ENCODE data around the gene CINP. TPM values are rescaled to one million over a fixed set of nuclear protein-coding genes. Genes with fewer than 3 reads are reported as not detected.
"Not testable (repeated sequence)": the region's sequence is repeated elsewhere in the genome, so short reads cannot be mapped to it uniquely, and the experiment has no call there.

Gene CINP
- total and polyA plus RNA-seq, 4 experiments from 2014 or later, result 31.3 to 37.7 (median 31.9) TPM

- Histone ChIP-seq H3K4me1 (ENCODE audit: insufficient read depth, low read length) (peaks cover 8% of the 10 kb centered on the region), H3K27ac (ENCODE audit: low read depth, low read length) (no peak overlapping the region), H3K27me3 (ENCODE audit: insufficient read depth, low read length) (no peaks in the 10 kb centered on the region), H3K36me3 (ENCODE audit: insufficient read depth, low read length) (peaks cover 31% of the 10 kb centered on the region), H3K4me3 (ENCODE audit: low read length in 2 of 2) (no peak overlapping the region), H3K9me3 (ENCODE audit: control insufficient read depth in 1 of 2, low read length in 2 of 2) (no peaks in the 10 kb centered on the region)
- no peak overlapping the region for H3K4me3 Mint-ChIP-seq
- POLR2A ChIA-PET (ENCODE audit: partially characterized antibody), result interaction anchor here (1.1 kb wide), 1 partner anchor 37 kb away, joined by 3 read pairs; the partner anchor contains the start of gene ZNF839
- H3K36me3 Mint-ChIP-seq, result peaks cover 33 to 53% of the 10 kb centered on the region in 2 donors
- no peaks in the 10 kb centered on the region for H3K9me3 Mint-ChIP-seq
- DNase-seq, result no peak
- H3K4me1 Mint-ChIP-seq, result peaks cover 6 to 27% (median 10%) of the 10 kb centered on the region in 4 donors
- intact Hi-C loops (cut with micrococcal nuclease), result no loop called here
- CTCF ChIA-PET (ENCODE audit: partially characterized antibody), result no interaction called here
- no peaks in the 10 kb centered on the region for H3K27me3 Mint-ChIP-seq
- H3K27ac Mint-ChIP-seq, result no peak overlapping the region
Measured at GRCh38 chr14:102356280-102356679, 6.4 kb downstream of the CINP start.

- H3K4me1 Mint-ChIP-seq, result peaks cover 0 to 11% (median under 1%) of the 10 kb centered on the region in 4 donors
- ChIA-PET POLR2A (ENCODE audit: partially characterized antibody) (interaction anchor here (2.2 kb wide), 1 partner anchor 9 kb away, joined by 7 read pairs; the partner anchor contains the start of genes CINP and TECPR2), CTCF (ENCODE audit: partially characterized antibody) (no interaction called here)
- Histone ChIP-seq H3K36me3 (ENCODE audit: insufficient read depth, low read length) (peaks cover 44% of the 10 kb centered on the region), H3K27ac (ENCODE audit: low read depth, low read length) (no peak overlapping the region), H3K27me3 (ENCODE audit: insufficient read depth, low read length) (no peaks in the 10 kb centered on the region), H3K4me1 (ENCODE audit: insufficient read depth, low read length) (no peaks in the 10 kb centered on the region), H3K4me3 (ENCODE audit: low read length in 2 of 2) (no peak overlapping the region), H3K9me3 (ENCODE audit: control insufficient read depth in 1 of 2, low read length in 2 of 2) (no peaks in the 10 kb centered on the region)
- H3K9me3 Mint-ChIP-seq, result no peaks in the 10 kb centered on the region
- H3K4me3 Mint-ChIP-seq, result no peak overlapping the region
- DNase-seq, result no peak
- no peaks in the 10 kb centered on the region for H3K27me3 Mint-ChIP-seq
- intact Hi-C loops (cut with micrococcal nuclease), result no loop called here
- H3K27ac Mint-ChIP-seq, result no peak overlapping the region
- peaks cover 42 to 60% of the 10 kb centered on the region in 2 donors for H3K36me3 Mint-ChIP-seq
Measured at GRCh38 chr14:102353126-102353619, 9.5 kb downstream of the CINP start.

GRCh38 chr14:102352213-102352612 lies 10.5 kb downstream of the CINP start:
- Mint-ChIP-seq H3K4me3 (peak overlapping the region in 1 of 8 donors; percentile 1), H3K4me1 (peaks cover 0 to 3% (median under 1%) of the 10 kb centered on the region in 4 donors), H3K9me3 (no peaks in the 10 kb centered on the region), H3K27me3 (no peaks in the 10 kb centered on the region), H3K36me3 (peaks cover 44 to 58% of the 10 kb centered on the region in 2 donors), H3K27ac (peak overlapping the region in 2 of 7 donors; percentile 30 to 77)
- H3K4me1 ChIP-seq (ENCODE audit: insufficient read depth, low read length), result no peaks in the 10 kb centered on the region
- H3K36me3 ChIP-seq (ENCODE audit: insufficient read depth, low read length), result peaks cover 49% of the 10 kb centered on the region
- H3K4me3 ChIP-seq (ENCODE audit: low read length in 2 of 2), result no peak overlapping the region
- no peaks in the 10 kb centered on the region for H3K27me3 ChIP-seq (ENCODE audit: insufficient read depth, low read length)
- ChIA-PET CTCF (ENCODE audit: partially characterized antibody) (no interaction called here), POLR2A (ENCODE audit: partially characterized antibody) (interaction anchor here (2.2 kb wide), 1 partner anchor 10 kb away, joined by 7 read pairs; the partner anchor contains the start of genes CINP and TECPR2)
- DNase-seq, result no peak
- no peaks in the 10 kb centered on the region for H3K9me3 ChIP-seq (ENCODE audit: control insufficient read depth in 1 of 2, low read length in 2 of 2)
- H3K27ac ChIP-seq (ENCODE audit: low read depth, low read length), result no peak overlapping the region
- intact Hi-C loops (cut with micrococcal nuclease), result no loop called here

GRCh38 chr14:102351593-102351992 lies 11.1 kb downstream of the CINP start:
- H3K27me3 Mint-ChIP-seq; H3K9me3 Mint-ChIP-seq; H3K4me1 Mint-ChIP-seq; H3K27ac Mint-ChIP-seq; H3K4me3 ChIP-seq (ENCODE audit: low read length in 2 of 2); intact Hi-C loops (cut with micrococcal nuclease); H3K4me3 Mint-ChIP-seq; H3K27ac ChIP-seq (ENCODE audit: low read depth, low read length); H3K27me3 ChIP-seq (ENCODE audit: insufficient read depth, low read length); H3K4me1 ChIP-seq (ENCODE audit: insufficient read depth, low read length); H3K9me3 ChIP-seq (ENCODE audit: control insufficient read depth in 1 of 2, low read length in 2 of 2); CTCF ChIA-PET (ENCODE audit: partially characterized antibody); DNase-seq: not testable (repeated sequence)
- POLR2A ChIA-PET (ENCODE audit: partially characterized antibody), result interaction anchor here (2.2 kb wide), 1 partner anchor 11 kb away, joined by 7 read pairs; the partner anchor contains the start of genes CINP and TECPR2
- H3K36me3 Mint-ChIP-seq, result peaks cover 45 to 58% of the 10 kb centered on the region in 2 donors
- H3K36me3 ChIP-seq (ENCODE audit: insufficient read depth, low read length), result peaks cover 46% of the 10 kb centered on the region

GRCh38 chr14:102351023-102351422 lies 11.7 kb downstream of the CINP start:
- peaks cover 40% of the 10 kb centered on the region for H3K36me3 ChIP-seq (ENCODE audit: insufficient read depth, low read length)
- POLR2A ChIA-PET (ENCODE audit: partially characterized antibody), result interaction anchor here (2.2 kb wide), 1 partner anchor 11 kb away, joined by 7 read pairs; the partner anchor contains the start of genes CINP and TECPR2
- H3K27me3 Mint-ChIP-seq, result no peaks in the 10 kb centered on the region
- intact Hi-C loops (cut with micrococcal nuclease), result no loop called here
- H3K4me3 ChIP-seq (ENCODE audit: low read length in 2 of 2), result no peak overlapping the region
- no peaks in the 10 kb centered on the region for H3K9me3 ChIP-seq (ENCODE audit: control insufficient read depth in 1 of 2, low read length in 2 of 2)
- H3K27ac ChIP-seq (ENCODE audit: low read depth, low read length), result no peak overlapping the region
- H3K4me3 Mint-ChIP-seq, result no peak overlapping the region
- H3K27me3 ChIP-seq (ENCODE audit: insufficient read depth, low read length), result no peaks in the 10 kb centered on the region
- peaks cover 44 to 58% of the 10 kb centered on the region in 2 donors for H3K36me3 Mint-ChIP-seq
- no peaks in the 10 kb centered on the region for H3K4me1 ChIP-seq (ENCODE audit: insufficient read depth, low read length)
- H3K9me3 Mint-ChIP-seq, result no peaks in the 10 kb centered on the region
- H3K4me1 Mint-ChIP-seq, result peaks cover 0 to 2% (median 0%) of the 10 kb centered on the region in 4 donors
- H3K27ac Mint-ChIP-seq, result peak overlapping the region in 2 of 7 donors; percentile 12 to 57
- CTCF ChIA-PET (ENCODE audit: partially characterized antibody), result interaction anchor here (1.1 kb wide), 1 partner anchor 44 kb away, joined by 3 read pairs; no protein-coding TSS in a partner anchor
- no peak for DNase-seq

GRCh38 chr14:102348376-102348775 lies 14.3 kb downstream of the CINP start:
- no peak overlapping the region for H3K27ac Mint-ChIP-seq
- Histone ChIP-seq H3K9me3 (ENCODE audit: control insufficient read depth in 1 of 2, low read length in 2 of 2) (no peaks in the 10 kb centered on the region), H3K4me1 (ENCODE audit: insufficient read depth, low read length) (no peaks in the 10 kb centered on the region), H3K27ac (ENCODE audit: low read depth, low read length) (no peak overlapping the region), H3K36me3 (ENCODE audit: insufficient read depth, low read length) (peaks cover 31% of the 10 kb centered on the region), H3K27me3 (ENCODE audit: insufficient read depth, low read length) (no peaks in the 10 kb centered on the region), H3K4me3 (ENCODE audit: low read length in 2 of 2) (no peak overlapping the region)
- H3K36me3 Mint-ChIP-seq, result peaks cover 37 to 58% of the 10 kb centered on the region in 2 donors
- H3K27me3 Mint-ChIP-seq, result no peaks in the 10 kb centered on the region
- H3K4me3 Mint-ChIP-seq, result no peak overlapping the region
- CTCF ChIA-PET (ENCODE audit: partially characterized antibody), result interaction anchor here (1.0 to 1.1 kb wide), 2 partner anchors 15 to 33 kb away, joined by 3 read pairs; no protein-coding TSS in a partner anchor
- H3K4me1 Mint-ChIP-seq, result peaks cover 0 to 2% (median 0%) of the 10 kb centered on the region in 4 donors
- DNase-seq, result no peak
- intact Hi-C loops (cut with micrococcal nuclease), result no loop called here
- POLR2A ChIA-PET (ENCODE audit: partially characterized antibody), result no interaction called here
- no peaks in the 10 kb centered on the region for H3K9me3 Mint-ChIP-seq

- H3K4me3 Mint-ChIP-seq, result no peak overlapping the region
- H3K4me1 ChIP-seq (ENCODE audit: insufficient read depth, low read length), result no peaks in the 10 kb centered on the region
- no peak overlapping the region for H3K27ac ChIP-seq (ENCODE audit: low read depth, low read length)
- DNase-seq, result no peak
- H3K4me1 Mint-ChIP-seq, result peaks cover 0 to 2% (median 0%) of the 10 kb centered on the region in 4 donors
- H3K27me3 Mint-ChIP-seq, result no peaks in the 10 kb centered on the region
- POLR2A ChIA-PET (ENCODE audit: partially characterized antibody), result no interaction called here
- peaks cover 41 to 62% of the 10 kb centered on the region in 2 donors for H3K36me3 Mint-ChIP-seq
- H3K9me3 ChIP-seq (ENCODE audit: control insufficient read depth in 1 of 2, low read length in 2 of 2), result no peaks in the 10 kb centered on the region
- intact Hi-C loops (cut with micrococcal nuclease), result no loop called here
- H3K27ac Mint-ChIP-seq, result no peak overlapping the region
- no peak overlapping the region for H3K4me3 ChIP-seq (ENCODE audit: low read length in 2 of 2)
- H3K27me3 ChIP-seq (ENCODE audit: insufficient read depth, low read length), result no peaks in the 10 kb centered on the region
- H3K36me3 ChIP-seq (ENCODE audit: insufficient read depth, low read length), result peaks cover 28% of the 10 kb centered on the region
- CTCF ChIA-PET (ENCODE audit: partially characterized antibody), result no interaction called here
- H3K9me3 Mint-ChIP-seq, result peaks cover 0 to 1% (median 0%) of the 10 kb centered on the region in 8 donors
Measured at GRCh38 chr14:102346645-102347044, 16.0 kb downstream of the CINP start.
